ENCODE results near the gene PLCE1.

- TF ChIP-seq SP2 (CRISPR knock-in tag; IDR thresholded peaks at IDR 0.05): no peak
- TF ChIP-seq ZBTB8A (CRISPR knock-in tag; IDR thresholded peaks at IDR 0.05; ENCODE audit: borderline replicate concordance, low read depth): no peak
- no peak for TF ChIP-seq RELA (CRISPR knock-in tag; IDR thresholded peaks at IDR 0.05)
- no peak for TF ChIP-seq CBX1 (IDR thresholded peaks at IDR 0.05; ENCODE audit: low read depth)
- no peak for TF ChIP-seq HMGXB3 (CRISPR knock-in tag; IDR thresholded peaks at IDR 0.05; ENCODE audit: borderline replicate concordance)
- no peak for TF ChIP-seq CBX2 (IDR thresholded peaks at IDR 0.05; ENCODE audit: low read depth, low read length)
- no peak for TF ChIP-seq CBX2 (CRISPR knock-in tag; IDR thresholded peaks at IDR 0.05; ENCODE audit: low read depth)
- no peak for TF ChIP-seq TP53 (CRISPR knock-in tag; conservative IDR thresholded peaks at IDR 0.05)
- TF ChIP-seq CTCF (CRISPR knock-in tag; IDR thresholded peaks at IDR 0.05): no peak
- TF ChIP-seq MAX (IDR thresholded peaks at IDR 0.05): no peak
- no peak for TF ChIP-seq SETDB1 (CRISPR knock-in tag; IDR thresholded peaks at IDR 0.05; ENCODE audit: borderline replicate concordance)
- TF ChIP-seq ZMAT5 (CRISPR knock-in tag; IDR thresholded peaks at IDR 0.05; ENCODE audit: borderline replicate concordance, low read depth): no peak
- TF ChIP-seq ZC3H4 (CRISPR knock-in tag; IDR thresholded peaks at IDR 0.05; ENCODE audit: borderline replicate concordance): no peak
- no peak for TF ChIP-seq FOXP4 (CRISPR knock-in tag; IDR thresholded peaks at IDR 0.05)
- TF ChIP-seq PHF8 (CRISPR knock-in tag; IDR thresholded peaks at IDR 0.05): no peak
Observed at GRCh38 chr10:93954726-93955363, 38.9 kb upstream of the PLCE1 start.
